Measurements from ENCODE around the gene BCAS1.

- TF ChIP-seq CTCF (IDR thresholded peaks at IDR 0.05), result no peak
- TF ChIP-seq TCF7L2 (IDR thresholded peaks at IDR 0.05; ENCODE audit: low read depth, low read length), result no peak
- TF ChIP-seq SIN3A (IDR thresholded peaks at IDR 0.05; ENCODE audit: borderline replicate concordance, insufficient read depth, low read depth, low read length), result no peak
Measured at GRCh38 chr20:54108817-54109216, 38.4 kb upstream of the BCAS1 start.

Measured in Panc1 (cell line).